NCI-H1930 (cell line): ENCODE measurements around the gene NDEL1.

ENCODE experiments used
- DNase-seq, 2 experiments: peaks; one replicate each; lab custom pipeline; 2025; lab: John Stamatoyannopoulos, UW

Gene NDEL1

GRCh38 chr17:8477715-8478441, 42.2 kb downstream of the NDEL1 start:
- no peak for DNase-seq

DNA sequence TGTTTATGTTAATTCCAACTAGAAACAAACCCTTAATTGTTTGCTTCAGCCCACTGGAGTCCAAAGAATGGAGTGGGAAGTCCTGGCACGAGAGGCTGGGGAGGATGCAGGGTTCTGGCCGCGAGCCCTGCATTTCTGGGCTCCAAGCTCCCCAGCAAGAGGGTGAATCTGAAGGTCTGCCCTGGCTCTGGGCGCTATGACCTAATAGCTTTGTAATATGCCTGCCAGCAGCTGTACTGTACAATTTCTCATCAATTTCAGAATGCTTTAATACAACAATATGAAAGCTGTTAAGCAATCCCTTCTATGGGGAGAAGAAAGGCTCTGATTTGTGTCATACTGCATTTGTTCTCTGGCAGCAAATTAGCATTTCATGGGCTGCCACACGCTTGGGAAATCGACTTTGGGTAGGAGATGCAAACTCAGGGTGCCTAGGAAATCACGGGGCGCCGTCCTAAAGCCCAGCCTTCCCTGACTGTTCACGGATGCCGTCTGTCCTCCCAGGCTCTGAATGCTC, 43.8 kb downstream of the NDEL1 start:
- DNase-seq: no peak

GRCh38 chr17:8480011-8480976, 44.6 kb downstream of the NDEL1 start:
- no peak for DNase-seq

DNA sequence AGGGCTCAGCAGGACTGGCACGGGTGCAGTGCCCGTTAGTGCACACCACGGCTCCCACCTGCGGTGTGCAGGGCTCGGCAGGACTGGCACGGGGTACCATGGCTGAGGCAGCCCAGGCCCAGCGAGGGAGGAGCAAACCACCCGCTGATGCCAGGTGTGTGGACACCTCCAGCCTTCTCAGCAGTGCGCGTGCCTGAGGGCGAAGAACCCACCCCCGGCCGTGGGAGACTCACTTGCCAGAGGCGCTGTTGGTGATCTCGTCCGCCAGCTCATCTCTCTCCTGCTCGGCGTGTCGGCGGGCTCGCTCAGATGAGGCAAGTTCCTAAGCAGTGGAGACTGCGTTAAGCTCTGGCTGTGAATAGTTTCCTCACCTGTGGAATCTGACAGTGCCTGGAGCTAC, 45.4 kb downstream of the NDEL1 start:
- no peak for DNase-seq

DNA sequence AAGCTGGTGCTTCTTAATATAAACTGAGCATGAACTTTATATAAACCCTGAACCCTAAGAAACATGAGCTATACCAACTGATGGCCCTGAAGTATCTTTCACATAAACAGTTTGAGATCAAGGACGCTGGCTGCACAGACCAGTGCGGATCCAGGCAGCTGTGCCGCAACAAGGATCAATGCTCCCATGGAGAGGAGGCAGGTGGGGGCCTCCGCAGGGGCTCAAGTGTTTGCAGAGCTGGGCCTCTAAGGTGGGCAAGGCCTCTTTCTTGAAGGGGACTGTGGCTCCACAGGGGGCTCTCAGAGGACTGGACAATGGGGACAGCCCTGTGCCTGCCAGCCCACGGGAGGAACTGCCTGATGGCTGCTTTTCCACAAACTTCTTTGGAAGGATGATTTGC, 46.0 kb downstream of the NDEL1 start:
- no peak for DNase-seq

DNA sequence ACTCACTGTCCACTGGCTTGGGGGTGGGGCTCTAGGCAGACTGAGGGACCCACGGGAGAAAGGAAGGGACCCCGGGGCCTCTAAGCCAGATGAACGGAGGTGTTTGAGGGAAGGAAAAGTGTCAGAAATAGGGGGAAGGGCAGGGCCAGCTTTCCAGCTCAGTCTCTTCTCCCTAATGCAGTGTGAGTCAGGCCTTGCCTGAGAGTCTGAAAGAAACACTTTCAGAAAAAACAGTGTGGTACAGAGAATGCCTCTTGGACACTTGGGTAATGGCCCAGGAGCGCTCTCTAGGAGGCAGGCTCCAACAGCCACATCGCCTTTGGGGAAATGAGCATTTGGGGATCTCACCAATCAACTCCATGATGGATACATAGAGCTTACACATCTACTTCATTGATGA, 46.9 kb downstream of the NDEL1 start:
- no peak for DNase-seq

- no peak for DNase-seq
Measured at GRCh38 chr17:8484465-8484864, 48.8 kb downstream of the NDEL1 start.

GRCh38 chr17:8485491-8485890, 49.8 kb downstream of the NDEL1 start:
- DNase-seq: no peak

GRCh38 chr17:8487130-8487645, 51.5 kb downstream of the NDEL1 start:
- no peak for DNase-seq

DNA sequence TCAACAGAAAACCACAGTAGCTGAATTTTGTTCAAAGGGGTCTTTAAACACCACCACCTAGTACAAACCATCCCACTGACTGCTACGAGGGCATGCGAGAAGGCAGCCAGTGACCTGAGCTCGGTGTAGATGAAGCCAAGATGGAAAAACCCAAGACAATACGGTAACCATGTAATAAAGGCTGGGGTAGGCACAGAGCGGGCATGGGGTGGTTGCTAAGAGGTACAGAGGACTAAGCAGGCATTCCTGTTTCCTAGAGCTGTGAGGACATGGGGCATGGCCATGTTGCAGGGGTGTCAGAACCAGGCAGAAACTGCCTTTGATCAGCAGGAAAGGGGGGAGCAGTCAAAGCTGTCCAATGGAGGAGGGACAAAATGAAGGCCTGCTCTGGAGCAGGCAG, 52.1 kb downstream of the NDEL1 start:
- no peak for DNase-seq

- no peak for DNase-seq
Measured at GRCh38 chr17:8488491-8488890, 52.8 kb downstream of the NDEL1 start.

DNA sequence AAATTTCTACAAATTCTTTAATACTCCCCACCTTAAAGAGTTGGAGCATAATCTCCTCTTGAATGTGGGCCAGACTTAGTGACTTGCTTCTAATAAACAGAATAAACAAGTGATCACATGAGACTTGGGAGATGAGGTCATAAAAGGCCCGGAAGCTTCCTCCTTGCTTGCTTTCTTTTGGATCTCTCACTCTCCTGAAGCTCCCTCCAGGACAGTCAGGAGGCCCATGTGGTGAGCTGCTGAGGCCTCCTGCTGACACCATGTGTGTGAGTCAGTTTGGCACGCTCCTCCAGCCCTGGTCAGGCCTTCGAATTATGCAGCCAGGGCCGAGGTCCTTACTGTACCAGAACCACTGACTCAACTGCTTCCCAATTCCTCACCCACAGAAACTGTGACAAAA, 53.2 kb downstream of the NDEL1 start:
- no peak for DNase-seq

- no peak for DNase-seq
Measured at GRCh38 chr17:8489841-8490240, 54.2 kb downstream of the NDEL1 start.

- DNase-seq: no peak
Measured at GRCh38 chr17:8490256-8491023, 54.8 kb downstream of the NDEL1 start.

- no peak for DNase-seq
Measured at GRCh38 chr17:8492121-8492520, 56.4 kb downstream of the NDEL1 start.

- no peak for DNase-seq
Measured at GRCh38 chr17:8494021-8494420, 58.3 kb downstream of the NDEL1 start.

- no peak for DNase-seq
Measured at GRCh38 chr17:8494506-8495111, 58.9 kb downstream of the NDEL1 start.

DNA sequence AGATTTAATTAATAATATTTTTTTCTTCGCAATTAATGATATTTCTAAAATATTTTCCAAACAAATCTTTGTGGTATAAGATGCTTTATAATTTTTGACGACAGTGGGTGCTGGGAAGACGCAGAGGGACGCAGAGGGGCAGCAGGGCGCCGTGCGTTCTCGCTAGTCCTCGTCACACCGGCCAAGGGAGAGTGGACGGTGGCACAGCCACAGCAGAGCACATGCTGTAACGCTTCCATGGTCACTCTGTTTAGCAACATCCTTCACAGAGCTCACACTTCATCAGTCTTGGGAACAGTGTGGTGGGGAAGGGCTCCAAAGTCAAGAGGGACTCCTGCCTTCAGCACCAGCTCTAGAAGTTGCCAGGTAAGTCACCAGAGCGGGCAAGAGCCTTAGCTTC, 60.4 kb downstream of the NDEL1 start:
- DNase-seq: no peak

GRCh38 chr17:8499171-8499570, 63.5 kb downstream of the NDEL1 start:
- DNase-seq: no peak

DNA sequence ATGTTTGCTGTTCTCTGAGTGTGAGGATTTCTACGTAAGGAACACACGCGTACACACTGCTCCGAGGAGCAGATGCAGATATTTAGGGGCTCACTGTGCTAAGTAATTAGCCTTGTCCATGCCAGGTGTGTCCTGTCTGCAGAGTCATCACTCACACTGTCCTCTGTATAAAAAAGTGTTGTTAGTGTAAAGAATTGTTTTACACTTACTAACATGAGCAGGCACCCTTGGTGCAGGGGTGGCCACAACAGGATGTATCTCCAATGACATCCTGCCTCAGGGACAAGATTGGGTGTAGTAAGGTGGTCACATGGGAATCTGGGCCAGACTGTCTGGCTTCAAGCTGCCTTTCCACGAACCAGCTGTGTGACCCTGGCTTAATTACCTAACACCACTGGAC, 63.9 kb downstream of the NDEL1 start:
- no peak for DNase-seq

- no peak for DNase-seq
Measured at GRCh38 chr17:8500609-8501008, 64.9 kb downstream of the NDEL1 start.

DNA sequence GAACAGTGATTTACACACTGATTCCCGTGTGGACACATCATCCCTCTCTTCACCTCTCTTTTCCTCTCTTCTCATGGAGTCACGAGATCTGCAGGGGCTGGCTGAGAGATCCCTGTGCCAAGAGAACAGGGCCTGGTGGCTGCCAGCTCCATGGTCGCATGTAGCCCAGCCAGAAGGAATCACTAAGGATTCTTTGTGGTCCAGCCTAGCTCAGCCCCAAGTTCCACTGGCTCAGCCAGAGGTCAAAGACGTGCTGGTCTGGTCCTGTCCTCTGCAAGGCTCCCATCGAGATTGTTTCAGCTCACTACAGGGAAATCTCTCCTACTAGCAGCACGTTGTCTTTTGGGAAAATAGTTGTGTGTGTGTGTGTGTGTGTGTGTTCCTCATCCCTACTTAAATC, 66.4 kb downstream of the NDEL1 start:
- DNase-seq: no peak
